ENCODE measurements around the gene MAPK14.

Gene MAPK14

GRCh38 chr6:36130667-36131510, 103.3 kb downstream of the MAPK14 start:
- Histone ChIP-seq H4K20me1 (no peaks in the 10 kb centered on the region), H3K4me2 (peak overlapping the region; percentile 99), H3K4me1 (peaks cover 91% of the 10 kb centered on the region), H3K9ac (peak overlapping the region; percentile 86), H3K4me3 (peak overlapping the region; percentile 75), H3K27ac (peak overlapping the region; percentile 91), H3K9me3 (no peaks in the 10 kb centered on the region), H3K36me3 (peaks cover 12% of the 10 kb centered on the region), H3K27me3 (no peaks in the 10 kb centered on the region)
- no peak for TF ChIP-seq Cebpa-rat (IDR thresholded peaks at IDR 0.05)

GRCh38 chr6:36131511-36132245, 104.1 kb downstream of the MAPK14 start:
- no peaks in the 10 kb centered on the region for H3K27me3 ChIP-seq
- peaks cover 91% of the 10 kb centered on the region for H3K4me1 ChIP-seq
- no peaks in the 10 kb centered on the region for H3K9me3 ChIP-seq
- H3K36me3 ChIP-seq, result peaks cover 20% of the 10 kb centered on the region
- H4K20me1 ChIP-seq, result no peaks in the 10 kb centered on the region
- TF ChIP-seq Cebpa-rat (IDR thresholded peaks at IDR 0.05), result no peak
- H3K4me3 ChIP-seq, result peak overlapping the region; percentile 75
- H3K27ac ChIP-seq, result peak overlapping the region; percentile 91
- H3K4me2 ChIP-seq, result peak overlapping the region; percentile 99
- H3K9ac ChIP-seq, result peak overlapping the region; percentile 86

- no peaks in the 10 kb centered on the region for H3K9me3 ChIP-seq
- TF ChIP-seq Cebpa-rat (IDR thresholded peaks at IDR 0.05), result no peak
- peaks cover 24% of the 10 kb centered on the region for H3K36me3 ChIP-seq
- H3K4me2 ChIP-seq, result peak overlapping the region; percentile 99
- peaks cover 91% of the 10 kb centered on the region for H3K4me1 ChIP-seq
- peak overlapping the region; percentile 75 for H3K4me3 ChIP-seq
- H4K20me1 ChIP-seq, result no peaks in the 10 kb centered on the region
- no peaks in the 10 kb centered on the region for H3K27me3 ChIP-seq
- H3K9ac ChIP-seq, result peak overlapping the region; percentile 86
- peak overlapping the region; percentile 91 for H3K27ac ChIP-seq
Observed at GRCh38 chr6:36132246-36132895, 104.8 kb downstream of the MAPK14 start.

- Histone ChIP-seq H3K4me1 (peaks cover 91% of the 10 kb centered on the region), H3K36me3 (peaks cover 29% of the 10 kb centered on the region), H3K4me2 (peak overlapping the region; percentile 99)
Observed at GRCh38 chr6:36133148-36133547, 105.5 kb downstream of the MAPK14 start.

GRCh38 chr6:36133912-36134311, 106.3 kb downstream of the MAPK14 start:
- Histone ChIP-seq H3K4me1 (peaks cover 91% of the 10 kb centered on the region), H3K27me3 (no peaks in the 10 kb centered on the region), H3K4me3 (no peak overlapping the region), H3K36me3 (peaks cover 36% of the 10 kb centered on the region), H3K9ac (peak overlapping the region; percentile 86; the same call in 1 of the 2 replicates), H3K9me3 (no peaks in the 10 kb centered on the region), H3K27ac (peak overlapping the region; percentile 91), H3K4me2 (peak overlapping the region; percentile 99), H4K20me1 (no peaks in the 10 kb centered on the region)
- TF ChIP-seq Cebpa-rat (IDR thresholded peaks at IDR 0.05), result no peak

More at GRCh38 chr6:36133148-36133547, 105.5 kb downstream of the MAPK14 start:
- peak overlapping the region; percentile 86; the same call in 1 of the 2 replicates for H3K9ac ChIP-seq
- no peaks in the 10 kb centered on the region for H3K27me3 ChIP-seq
- peak overlapping the region; percentile 91 for H3K27ac ChIP-seq
- no peaks in the 10 kb centered on the region for H4K20me1 ChIP-seq
- H3K4me3 ChIP-seq, result 0 out of 2 replicates have a peak overlapping the region, but pooled peaks have one; percentile 75
- no peaks in the 10 kb centered on the region for H3K9me3 ChIP-seq
- TF ChIP-seq Cebpa-rat (IDR thresholded peaks at IDR 0.05), result no peak

GRCh38 chr6:36135053-36135731, 107.6 kb downstream of the MAPK14 start:
- H3K36me3 ChIP-seq, result peaks cover 41% of the 10 kb centered on the region
- H3K9ac ChIP-seq, result no peak overlapping the region
- no peaks in the 10 kb centered on the region for H3K27me3 ChIP-seq
- H4K20me1 ChIP-seq, result no peaks in the 10 kb centered on the region
- peak overlapping the region; percentile 89 for H3K27ac ChIP-seq
- H3K4me2 ChIP-seq, result peak overlapping the region; percentile 89
- H3K4me1 ChIP-seq, result peaks cover 93% of the 10 kb centered on the region
- no peak overlapping the region for H3K4me3 ChIP-seq
- H3K9me3 ChIP-seq, result no peaks in the 10 kb centered on the region
- no peak for TF ChIP-seq Cebpa-rat (IDR thresholded peaks at IDR 0.05)

- Histone ChIP-seq H3K9me3 (no peaks in the 10 kb centered on the region), H3K36me3 (peaks cover 41% of the 10 kb centered on the region), H3K4me3 (no peak overlapping the region), H4K20me1 (no peaks in the 10 kb centered on the region), H3K27ac (peak overlapping the region; percentile 89), H3K9ac (peak overlapping the region; percentile 44), H3K4me1 (peaks cover 100% of the 10 kb centered on the region), H3K4me2 (peak overlapping the region; percentile 89), H3K27me3 (no peaks in the 10 kb centered on the region)
- no peak for TF ChIP-seq Cebpa-rat (IDR thresholded peaks at IDR 0.05)
Observed at GRCh38 chr6:36136034-36136433, 108.4 kb downstream of the MAPK14 start.

- Histone ChIP-seq H3K4me1 (peaks cover 100% of the 10 kb centered on the region), H3K4me3 (no peak overlapping the region), H3K27ac (peak overlapping the region; percentile 89), H3K27me3 (no peaks in the 10 kb centered on the region), H3K36me3 (peaks cover 43% of the 10 kb centered on the region), H3K9me3 (no peaks in the 10 kb centered on the region), H3K9ac (peak overlapping the region; percentile 44), H4K20me1 (no peaks in the 10 kb centered on the region), H3K4me2 (peak overlapping the region; percentile 89)
- TF ChIP-seq Cebpa-rat (IDR thresholded peaks at IDR 0.05), result no peak
Observed at GRCh38 chr6:36136551-36136950, 108.9 kb downstream of the MAPK14 start.

- peaks cover 54% of the 10 kb centered on the region for H3K36me3 ChIP-seq
- H3K9me3 ChIP-seq, result no peaks in the 10 kb centered on the region
- peak overlapping the region; percentile 89 for H3K4me2 ChIP-seq
- peak overlapping the region; percentile 76 for H3K9ac ChIP-seq
- no peak for TF ChIP-seq Cebpa-rat (IDR thresholded peaks at IDR 0.05)
- H3K4me1 ChIP-seq, result peaks cover 95% of the 10 kb centered on the region
- H4K20me1 ChIP-seq, result no peaks in the 10 kb centered on the region
- peak overlapping the region; percentile 89 for H3K27ac ChIP-seq
- no peak overlapping the region for H3K4me3 ChIP-seq
- H3K27me3 ChIP-seq, result no peaks in the 10 kb centered on the region
Observed at GRCh38 chr6:36138667-36139066, 111.1 kb downstream of the MAPK14 start.

All from BLaER1 (cell line).